HG03103 (cell line): ENCODE data around the gene ELAVL4.
"Not testable (repeated sequence)": the region's sequence is repeated elsewhere in the genome, so short reads cannot be mapped to it uniquely, and the experiment has no call there.

Experiments
- ATAC-seq: cut with Tn5 transposase; IDR thresholded peaks from one replicate; pipeline ENCODE4 v1.9.1; 2021; ENCODE audit warnings: low read depth; ENCODE audit not compliant: unreplicated experiment

Gene ELAVL4

DNA sequence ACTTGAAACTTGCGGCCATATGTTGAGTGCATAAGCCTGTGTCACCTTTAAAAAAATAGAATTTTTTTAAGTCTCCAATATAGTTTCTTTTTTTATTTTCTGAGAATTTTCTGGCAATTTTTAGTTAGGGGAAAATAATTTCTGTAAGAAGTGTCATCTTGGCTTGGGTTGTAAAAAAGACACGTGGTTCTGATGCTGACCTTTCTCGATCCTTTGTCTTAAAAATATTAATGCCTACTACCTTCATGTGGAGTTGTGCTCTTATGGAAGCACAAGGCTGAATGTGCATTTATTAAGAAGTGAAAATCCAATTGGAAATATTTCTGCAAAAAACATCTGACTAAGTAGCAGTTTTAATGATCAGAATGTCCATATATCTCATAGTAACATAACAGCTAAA lies 3.5 kb downstream of the ELAVL4 start:
- no peak for ATAC-seq

GRCh38 chr1:50123071-50123470 lies 14.4 kb downstream of the ELAVL4 start:
- no peak for ATAC-seq

GRCh38 chr1:50126927-50127715 lies 18.4 kb downstream of the ELAVL4 start:
- ATAC-seq, result no peak

- ATAC-seq, result no peak
These were observed 20.5 kb downstream of the ELAVL4 start for GRCh38 chr1:50129201-50129600.

- ATAC-seq, result no peak
These were observed 23.7 kb downstream of the ELAVL4 start for GRCh38 chr1:50132347-50132894.

DNA sequence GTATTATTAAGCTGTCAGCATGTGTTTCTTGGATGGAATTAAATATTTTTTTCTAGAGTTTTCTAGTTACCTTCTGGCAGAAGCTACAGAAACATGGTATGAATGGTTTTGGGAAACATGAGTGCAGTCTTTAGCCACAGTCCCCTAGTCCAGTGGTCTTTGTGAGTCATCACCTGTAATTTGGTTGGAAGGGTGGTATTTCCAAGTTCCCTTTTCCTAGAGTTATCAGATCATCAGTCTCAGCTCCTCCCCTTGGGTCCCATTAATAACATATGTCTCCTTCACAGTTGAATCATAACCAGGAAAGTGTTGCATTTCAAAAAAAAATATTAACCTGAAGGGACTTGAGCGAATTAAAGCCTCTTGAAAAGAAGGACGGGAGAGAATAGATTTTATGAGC lies 27.0 kb downstream of the ELAVL4 start:
- no peak for ATAC-seq

DNA sequence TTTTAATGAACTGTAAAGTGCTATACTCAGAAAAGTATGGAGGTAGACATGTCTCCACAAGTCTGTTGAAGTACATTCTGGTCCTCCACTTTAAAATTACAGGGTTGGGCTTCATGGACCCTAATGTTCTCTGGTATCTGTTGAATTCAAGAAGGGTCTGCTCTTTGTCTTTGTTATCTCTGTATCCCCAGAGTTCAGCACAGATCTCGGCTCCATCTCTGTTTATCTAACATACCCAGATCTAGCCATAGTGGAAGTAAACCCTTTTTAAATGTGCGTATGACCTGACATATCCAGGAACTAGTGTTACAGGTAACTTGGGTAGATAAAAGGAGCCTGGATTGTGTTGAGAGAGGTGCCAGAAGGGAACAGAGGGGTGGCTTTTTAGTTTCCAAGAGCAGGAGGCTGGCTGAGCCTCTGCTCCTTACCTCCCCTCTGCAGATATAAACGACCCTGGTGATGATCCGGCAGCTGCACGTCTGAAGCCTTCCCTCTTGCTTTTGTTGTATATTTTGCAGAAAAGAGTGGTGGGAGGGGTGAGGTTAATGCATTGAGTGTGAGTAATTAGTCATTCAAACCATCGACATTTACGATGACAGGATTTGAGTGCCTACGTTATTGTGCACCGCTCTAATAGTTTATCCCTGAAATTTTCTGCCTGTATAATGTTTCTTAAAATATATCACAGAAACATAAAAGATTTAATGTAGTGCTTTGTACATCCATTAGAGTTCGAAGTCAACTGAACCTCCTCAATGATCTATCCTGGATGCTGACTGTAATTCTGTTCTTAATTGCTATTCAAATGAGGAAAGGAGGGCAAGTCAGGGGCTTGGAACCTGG lies 30.8 kb downstream of the ELAVL4 start:
- ATAC-seq, result no peak

- ATAC-seq, result no peak
These were observed 31.4 kb downstream of the ELAVL4 start for GRCh38 chr1:50140182-50140447.

- ATAC-seq, result no peak
These were observed 38.6 kb downstream of the ELAVL4 start for GRCh38 chr1:50147191-50147850.

DNA sequence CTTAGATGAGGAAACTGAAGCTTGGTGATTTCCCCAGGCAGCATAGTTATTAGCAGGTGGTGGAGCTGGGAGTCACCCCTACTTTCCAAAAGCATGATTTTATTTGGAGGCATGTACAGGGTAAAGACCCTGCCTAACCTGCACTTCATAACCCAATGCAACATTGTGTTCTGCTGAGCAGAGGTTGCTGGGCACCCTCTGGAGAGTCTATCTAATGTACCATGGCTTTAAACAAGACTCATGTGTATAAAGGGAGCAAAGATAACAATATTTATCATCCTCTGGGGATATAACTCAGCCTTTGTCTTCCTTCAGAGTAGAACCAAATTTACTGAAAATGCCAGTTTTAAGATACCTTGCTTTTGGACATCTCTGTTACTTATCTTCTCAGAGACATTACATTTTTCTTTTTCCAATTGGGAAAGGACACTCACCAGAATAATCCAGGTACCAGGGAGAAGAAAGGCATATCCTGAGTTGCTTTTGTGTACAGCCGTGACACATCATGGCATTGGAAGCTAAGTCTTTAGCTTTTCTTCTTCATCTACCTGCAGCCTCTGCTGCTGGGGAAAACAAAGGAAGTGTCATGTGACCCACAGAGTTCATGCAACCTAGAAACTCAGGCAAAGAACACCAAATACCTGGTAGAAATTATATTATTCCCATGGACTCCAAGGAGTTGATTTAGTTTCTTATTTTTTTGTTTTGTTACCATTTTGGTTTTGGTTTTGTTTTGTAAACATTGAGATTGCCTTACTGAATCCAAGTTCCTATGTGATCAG lies 39.6 kb downstream of the ELAVL4 start:
- ATAC-seq, result no peak

DNA sequence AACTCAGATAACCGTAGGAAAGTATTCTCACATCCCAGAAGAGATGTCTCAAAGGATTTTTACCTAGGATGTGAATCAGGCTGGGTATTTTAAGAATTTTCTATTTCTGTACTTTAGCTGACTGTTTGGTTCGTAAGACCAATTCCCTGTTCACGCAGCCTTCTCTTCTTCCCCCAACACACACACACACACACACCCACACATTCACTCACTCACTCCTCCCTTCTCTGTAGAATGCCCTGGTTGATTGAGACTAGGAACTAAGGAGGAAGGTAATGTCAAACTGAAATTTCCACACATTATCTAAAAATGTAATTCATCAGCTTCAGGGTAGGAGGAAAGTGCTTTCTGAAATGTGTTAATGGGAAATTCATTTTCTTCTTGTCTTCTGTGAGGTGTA lies 43.5 kb downstream of the ELAVL4 start:
- no peak for ATAC-seq

DNA sequence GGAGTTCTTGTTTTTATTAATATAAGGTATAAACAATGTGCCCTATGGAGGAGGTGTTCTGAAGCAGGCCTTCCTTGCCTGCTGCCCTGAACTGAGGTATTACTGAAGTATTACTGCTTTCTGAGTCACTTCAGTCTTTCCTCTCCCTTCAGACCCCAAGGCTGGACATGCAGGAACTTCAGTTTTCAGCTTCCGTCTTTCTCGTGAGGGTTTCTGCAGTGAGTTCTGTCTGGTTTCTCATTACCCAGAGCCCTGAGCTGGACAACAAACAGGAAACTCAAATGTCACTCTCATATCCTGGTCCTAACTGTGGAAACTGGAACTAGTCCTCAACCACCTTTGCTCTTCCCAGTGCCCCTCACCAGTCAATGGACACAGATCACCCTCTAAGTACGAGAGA lies 46.8 kb downstream of the ELAVL4 start:
- ATAC-seq, result no peak

DNA sequence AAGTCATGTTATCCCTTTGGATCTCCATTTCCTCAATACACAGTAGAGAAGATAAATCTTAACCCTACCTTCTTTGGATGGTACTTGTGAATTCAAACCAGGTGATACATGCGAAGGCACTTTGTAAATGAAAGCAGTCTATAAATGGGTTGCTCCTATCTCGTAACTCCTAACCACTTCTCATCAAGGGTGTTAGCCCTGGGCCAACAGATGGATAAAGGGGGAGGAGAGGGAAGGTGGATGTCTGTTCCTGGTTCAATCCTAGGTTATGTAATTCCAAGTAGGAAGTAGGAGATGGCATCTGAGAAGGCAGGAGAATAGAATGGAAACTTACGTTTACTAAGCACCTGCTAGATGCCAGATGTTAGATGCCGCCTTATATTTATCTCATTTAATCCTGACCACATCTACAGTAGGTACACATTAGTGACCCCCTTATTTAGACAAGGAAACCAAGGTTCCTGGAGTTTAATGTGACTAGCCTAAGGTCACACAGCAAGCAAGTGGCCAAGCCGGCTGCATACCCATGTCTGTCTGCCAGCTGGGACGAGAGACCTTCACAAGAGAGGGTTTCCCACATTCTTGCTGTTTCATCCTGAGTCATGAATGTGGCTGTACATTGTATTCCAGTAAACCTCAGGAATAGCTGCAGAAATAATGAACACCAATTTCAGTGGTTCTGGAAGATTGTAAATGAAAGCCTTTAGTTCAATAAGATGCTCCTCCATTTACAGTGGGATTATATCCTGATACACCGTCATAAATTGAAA lies 47.7 kb downstream of the ELAVL4 start:
- no peak for ATAC-seq

GRCh38 chr1:50157306-50157941 lies 48.7 kb downstream of the ELAVL4 start:
- no peak for ATAC-seq

DNA sequence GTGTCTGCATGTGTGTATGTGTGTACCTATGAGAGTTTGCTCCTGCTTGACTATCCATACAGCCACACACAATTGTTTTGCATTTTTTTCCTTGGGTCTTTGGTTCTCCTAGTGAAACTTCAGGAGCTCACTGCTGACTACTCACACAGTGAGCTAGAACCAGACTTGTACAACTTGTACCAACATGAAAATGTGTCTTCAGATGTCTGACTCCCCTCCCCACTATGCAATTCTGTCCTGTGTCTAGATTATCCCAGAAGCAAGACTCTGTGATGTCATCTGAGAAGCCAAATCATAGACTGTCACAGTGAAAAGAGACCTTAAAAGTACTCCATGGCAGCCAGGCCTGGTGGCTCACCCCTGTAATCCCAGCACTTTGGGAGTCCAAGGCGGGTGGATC lies 49.7 kb downstream of the ELAVL4 start:
- ATAC-seq, result no peak

DNA sequence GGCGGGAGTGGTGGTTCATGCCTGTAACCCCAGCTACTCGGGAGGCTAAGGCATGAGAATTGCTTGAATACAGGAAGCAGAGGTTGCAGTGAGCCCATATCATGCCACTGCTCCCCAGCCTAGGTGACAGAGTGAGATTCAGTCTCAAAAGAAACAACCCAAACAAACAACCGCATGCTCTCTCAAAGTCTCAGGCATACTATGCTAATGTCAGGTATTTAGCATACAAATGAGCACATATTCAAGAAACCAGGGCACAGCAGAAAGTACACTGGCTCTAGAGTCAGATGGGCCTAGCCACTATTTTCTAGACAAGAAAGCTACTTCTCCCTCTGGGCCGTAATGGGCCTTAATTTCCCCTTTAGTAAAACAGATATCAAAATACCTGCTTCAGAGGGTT lies 55.0 kb downstream of the ELAVL4 start:
- ATAC-seq, result no peak

DNA sequence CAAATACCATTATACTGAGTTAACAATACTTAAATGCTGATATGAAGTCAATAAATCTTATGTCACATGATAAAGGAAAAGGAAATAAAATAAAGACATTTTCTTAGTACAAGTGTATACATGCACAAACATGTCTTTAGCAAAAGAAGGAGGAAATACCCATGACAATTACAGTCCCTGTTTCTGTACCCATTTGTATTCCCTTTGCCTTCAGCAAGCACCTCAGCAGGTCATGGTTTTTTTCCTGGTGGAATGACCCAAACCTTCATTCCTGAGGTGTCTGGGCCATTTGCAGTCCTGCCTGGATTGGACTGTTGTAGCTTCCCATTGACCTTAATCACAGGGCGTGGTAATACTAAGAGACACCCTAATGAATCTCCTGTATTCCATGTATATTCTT lies 57.6 kb downstream of the ELAVL4 start:
- not testable (repeated sequence) for ATAC-seq

DNA sequence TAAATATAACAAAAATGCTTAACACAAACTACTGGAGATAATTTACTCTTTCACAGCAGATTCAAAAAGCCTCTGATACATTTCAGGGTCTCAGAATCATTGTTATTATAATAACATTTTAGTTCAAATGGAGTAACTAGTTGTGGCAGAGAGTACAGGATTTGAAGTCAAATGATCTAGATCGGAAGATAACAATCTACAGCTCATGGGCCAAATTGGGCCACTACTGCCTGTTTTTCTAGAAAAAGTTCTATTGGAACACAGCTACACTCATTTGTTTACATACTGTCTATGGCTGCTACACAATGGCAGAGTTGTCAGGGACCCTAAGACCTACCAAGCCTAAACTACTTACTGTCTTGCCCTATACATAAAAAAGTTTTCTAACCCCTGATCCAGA lies 63.6 kb downstream of the ELAVL4 start:
- ATAC-seq, result no peak

DNA sequence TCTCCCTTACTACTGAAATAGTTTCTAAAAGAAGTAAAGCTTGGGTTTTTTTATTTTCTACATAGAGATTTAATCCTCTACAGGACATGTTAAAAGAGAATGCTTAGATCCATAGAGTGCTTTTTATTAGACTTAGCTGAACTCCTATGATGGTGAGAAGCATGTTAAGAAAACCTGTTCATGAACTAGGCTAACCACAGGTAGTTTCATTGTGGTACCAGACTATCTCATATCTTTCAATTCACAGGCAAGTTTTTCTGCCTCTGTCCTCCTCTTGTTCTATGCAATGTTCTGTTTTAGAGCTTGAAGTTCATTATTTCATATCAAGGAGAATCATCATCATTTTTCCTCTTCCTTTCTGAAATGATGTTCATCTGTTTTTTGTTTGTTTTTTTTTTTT lies 65.4 kb downstream of the ELAVL4 start:
- ATAC-seq, result no peak
